H1 (cell line): ENCODE data around the gene OR10P1.
A peak's percentile ranks its signal among the peaks of the same experiment; 100 is the strongest.

Experiments
- RAD21 ChIP-seq, 2 experiments: IDR thresholded peaks in 1 of 2; conservative IDR thresholded peaks in 1 of 2; 2 replicates each; pipeline ENCODE4 v1.6.1; 2011; ENCODE audit warnings: low read depth in 2 of 2, low read length in 2 of 2, improper control_type of control experiment in 1 of 2, inconsistent platforms in 1 of 2, mild to moderate bottlenecking in 1 of 2, moderate library complexity in 1 of 2
- TF ChIP-seq, protein P1 (sequence below), 3 experiments: IDR thresholded peaks; 1 replicate in 2 of 3; 2 replicates in 1 of 3; pipeline versions ENCODE4 v1.5.1 to v1.6.1; 2011; ENCODE audit warnings: low read length in 3 of 3, mild to moderate bottlenecking in 3 of 3, inconsistent platforms in 2 of 3, low read depth in 1 of 3, moderate library complexity in 1 of 3; ENCODE audit not compliant: insufficient read depth in 1 of 3; ENCODE audit errors: control extremely low read depth in 1 of 3
- TF ChIP-seq, protein P2 (sequence below): IDR thresholded peaks from 2 replicates; pipeline ENCODE4 v1.6.1; 2012; ENCODE audit warnings: inconsistent platforms
- TF ChIP-seq, protein P3 (sequence below): IDR thresholded peaks from 2 replicates; pipeline ENCODE4 v1.6.1; 2012; ENCODE audit warnings: inconsistent platforms

DNA sequence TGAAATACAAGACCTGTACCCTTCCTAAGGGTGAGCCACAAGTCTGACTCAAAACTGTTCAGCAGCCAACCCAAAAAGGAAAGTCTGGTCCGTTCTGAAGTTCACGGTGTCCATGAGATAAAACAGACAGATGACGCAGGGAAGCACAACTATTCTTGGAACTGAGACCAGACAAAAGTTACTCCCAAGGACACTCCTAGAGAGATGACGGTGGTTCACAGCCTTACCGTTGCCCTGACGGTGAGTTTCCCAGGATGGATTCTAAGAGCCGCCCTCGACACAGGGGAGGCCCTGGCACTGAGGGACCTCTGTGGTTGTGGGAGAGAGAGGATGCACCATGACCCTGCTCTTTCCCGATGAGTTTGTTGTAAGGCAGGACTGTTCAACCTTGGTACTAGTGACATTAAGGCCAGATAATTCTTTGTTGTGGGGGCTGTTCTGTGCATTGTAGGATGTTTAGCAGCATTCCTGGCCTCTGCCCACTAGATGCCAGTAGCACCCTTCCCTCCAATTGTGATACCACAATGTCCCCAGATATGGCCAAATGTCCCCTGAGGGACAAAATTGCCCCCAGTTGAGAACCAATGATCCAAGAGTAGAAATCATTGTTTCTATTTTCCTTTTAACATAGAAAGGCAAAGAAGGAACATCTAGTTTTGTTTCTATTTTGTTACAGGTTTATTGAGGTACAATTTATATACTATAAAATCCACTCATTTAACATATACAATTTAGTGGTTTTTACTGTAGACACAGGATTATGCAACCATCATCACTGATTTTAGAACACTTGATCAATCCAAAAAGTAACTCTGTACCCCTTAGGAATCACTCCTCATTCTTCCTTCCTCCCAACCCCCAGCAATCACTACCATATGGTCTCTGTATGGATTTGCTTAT, 23.0 kb downstream of the OR10P1 start:
- TF ChIP-seq, protein P1, sequence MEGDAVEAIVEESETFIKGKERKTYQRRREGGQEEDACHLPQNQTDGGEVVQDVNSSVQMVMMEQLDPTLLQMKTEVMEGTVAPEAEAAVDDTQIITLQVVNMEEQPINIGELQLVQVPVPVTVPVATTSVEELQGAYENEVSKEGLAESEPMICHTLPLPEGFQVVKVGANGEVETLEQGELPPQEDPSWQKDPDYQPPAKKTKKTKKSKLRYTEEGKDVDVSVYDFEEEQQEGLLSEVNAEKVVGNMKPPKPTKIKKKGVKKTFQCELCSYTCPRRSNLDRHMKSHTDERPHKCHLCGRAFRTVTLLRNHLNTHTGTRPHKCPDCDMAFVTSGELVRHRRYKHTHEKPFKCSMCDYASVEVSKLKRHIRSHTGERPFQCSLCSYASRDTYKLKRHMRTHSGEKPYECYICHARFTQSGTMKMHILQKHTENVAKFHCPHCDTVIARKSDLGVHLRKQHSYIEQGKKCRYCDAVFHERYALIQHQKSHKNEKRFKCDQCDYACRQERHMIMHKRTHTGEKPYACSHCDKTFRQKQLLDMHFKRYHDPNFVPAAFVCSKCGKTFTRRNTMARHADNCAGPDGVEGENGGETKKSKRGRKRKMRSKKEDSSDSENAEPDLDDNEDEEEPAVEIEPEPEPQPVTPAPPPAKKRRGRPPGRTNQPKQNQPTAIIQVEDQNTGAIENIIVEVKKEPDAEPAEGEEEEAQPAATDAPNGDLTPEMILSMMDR (IDR thresholded peaks at IDR 0.05; ENCODE audit: control extremely low read depth in 1 of 3, insufficient read depth in 1 of 3, low read depth in 1 of 3, low read length in 3 of 3): peak; percentile 46 to 68 (median 66)
- TF ChIP-seq, protein P2, sequence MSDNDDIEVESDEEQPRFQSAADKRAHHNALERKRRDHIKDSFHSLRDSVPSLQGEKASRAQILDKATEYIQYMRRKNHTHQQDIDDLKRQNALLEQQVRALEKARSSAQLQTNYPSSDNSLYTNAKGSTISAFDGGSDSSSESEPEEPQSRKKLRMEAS: no peak
- TF ChIP-seq, protein P3, sequence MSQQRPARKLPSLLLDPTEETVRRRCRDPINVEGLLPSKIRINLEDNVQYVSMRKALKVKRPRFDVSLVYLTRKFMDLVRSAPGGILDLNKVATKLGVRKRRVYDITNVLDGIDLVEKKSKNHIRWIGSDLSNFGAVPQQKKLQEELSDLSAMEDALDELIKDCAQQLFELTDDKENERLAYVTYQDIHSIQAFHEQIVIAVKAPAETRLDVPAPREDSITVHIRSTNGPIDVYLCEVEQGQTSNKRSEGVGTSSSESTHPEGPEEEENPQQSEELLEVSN: no peak
- peak; percentile 80 to 86 for TF ChIP-seq RAD21 (IDR thresholded peaks at IDR 0.05 in 1 of 2, conservative IDR thresholded peaks at IDR 0.05 in 1 of 2; ENCODE audit: low read depth in 2 of 2, low read length in 2 of 2)
